ENCODE measurements around the gene GPR63. TPM values are rescaled to one million over a fixed set of nuclear protein-coding genes. Genes with fewer than 3 reads are reported as not detected.

Gene GPR63
- total and polyA plus RNA-seq, 4 donors = 0.14 to 2.0 (median 0.37) TPM

GRCh38 chr6:96834070-96834469 is 3.2 kb downstream of the GPR63 start:
- DNase-seq = no peak
- no peak for ATAC-seq (ENCODE audit: insufficient read depth, low FRiP score)
- H3K4me3 ChIP-seq = no peak overlapping the region
- H3K27me3 ChIP-seq (ENCODE audit: control insufficient read depth in 3 of 3, insufficient read depth in 3 of 3, low read length in 2 of 3) = no peaks in the 10 kb centered on the region
- 91% methylated on average over 2 of the region's 2 CpGs for WGBS, 2 donors
- peaks cover 0 to 12% (median 5%) of the 10 kb centered on the region in 5 donors for H3K4me1 ChIP-seq (ENCODE audit: control insufficient read depth in 5 of 5, insufficient read depth in 5 of 5, low read length in 5 of 5)
- no peaks in the 10 kb centered on the region for H3K36me3 ChIP-seq (ENCODE audit: control insufficient read depth in 4 of 4, insufficient read depth in 4 of 4, low read length in 4 of 4)
- TF ChIP-seq, protein P1, sequence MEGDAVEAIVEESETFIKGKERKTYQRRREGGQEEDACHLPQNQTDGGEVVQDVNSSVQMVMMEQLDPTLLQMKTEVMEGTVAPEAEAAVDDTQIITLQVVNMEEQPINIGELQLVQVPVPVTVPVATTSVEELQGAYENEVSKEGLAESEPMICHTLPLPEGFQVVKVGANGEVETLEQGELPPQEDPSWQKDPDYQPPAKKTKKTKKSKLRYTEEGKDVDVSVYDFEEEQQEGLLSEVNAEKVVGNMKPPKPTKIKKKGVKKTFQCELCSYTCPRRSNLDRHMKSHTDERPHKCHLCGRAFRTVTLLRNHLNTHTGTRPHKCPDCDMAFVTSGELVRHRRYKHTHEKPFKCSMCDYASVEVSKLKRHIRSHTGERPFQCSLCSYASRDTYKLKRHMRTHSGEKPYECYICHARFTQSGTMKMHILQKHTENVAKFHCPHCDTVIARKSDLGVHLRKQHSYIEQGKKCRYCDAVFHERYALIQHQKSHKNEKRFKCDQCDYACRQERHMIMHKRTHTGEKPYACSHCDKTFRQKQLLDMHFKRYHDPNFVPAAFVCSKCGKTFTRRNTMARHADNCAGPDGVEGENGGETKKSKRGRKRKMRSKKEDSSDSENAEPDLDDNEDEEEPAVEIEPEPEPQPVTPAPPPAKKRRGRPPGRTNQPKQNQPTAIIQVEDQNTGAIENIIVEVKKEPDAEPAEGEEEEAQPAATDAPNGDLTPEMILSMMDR (IDR thresholded peaks at IDR 0.05; ENCODE audit: control extremely low read depth, extremely low read depth) = no peak
- no peaks in the 10 kb centered on the region for H3K9me3 ChIP-seq (ENCODE audit: control insufficient read depth in 4 of 4, insufficient read depth in 3 of 4, low read length in 3 of 4)
- no peak overlapping the region for H3K9ac ChIP-seq (ENCODE audit: insufficient read depth in 1 of 2, low read length in 2 of 2)
- no peak overlapping the region for H3K27ac ChIP-seq (ENCODE audit: low read depth in 1 of 2, low read length in 1 of 2)

DNA sequence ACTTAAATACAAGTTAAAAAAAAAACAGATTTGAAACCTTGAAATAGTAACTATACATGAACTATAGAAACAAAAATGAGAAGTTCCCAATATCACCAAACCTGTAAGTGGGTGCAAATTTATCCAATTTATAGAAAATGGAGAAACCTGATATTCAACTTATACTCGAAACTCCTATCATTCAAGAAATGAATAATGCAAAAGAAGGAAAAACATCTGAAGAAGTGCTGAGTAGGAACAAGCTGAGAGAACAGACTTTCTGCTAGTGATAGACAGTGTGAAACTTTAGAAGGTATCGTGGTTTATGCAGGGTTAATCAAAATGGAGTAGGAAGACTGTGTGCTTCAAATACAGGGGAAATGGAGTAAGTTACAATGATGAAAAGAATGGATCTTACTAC is 4.5 kb downstream of the GPR63 start:
- Histone ChIP-seq H3K9ac (ENCODE audit: insufficient read depth in 1 of 2, low read length in 2 of 2) (no peak overlapping the region), H3K36me3 (ENCODE audit: control insufficient read depth in 4 of 4, insufficient read depth in 4 of 4, low read length in 4 of 4) (no peaks in the 10 kb centered on the region), H3K4me1 (ENCODE audit: control insufficient read depth in 5 of 5, insufficient read depth in 5 of 5, low read length in 5 of 5) (peaks cover 0 to 10% (median 4%) of the 10 kb centered on the region in 5 donors), H3K9me3 (ENCODE audit: control insufficient read depth in 4 of 4, insufficient read depth in 3 of 4, low read length in 3 of 4) (no peaks in the 10 kb centered on the region), H3K27ac (ENCODE audit: low read depth in 1 of 2, low read length in 1 of 2) (no peak overlapping the region), H3K4me3 (no peak overlapping the region), H3K27me3 (ENCODE audit: control insufficient read depth in 3 of 3, insufficient read depth in 3 of 3, low read length in 2 of 3) (no peaks in the 10 kb centered on the region)
- 94 to 95% methylated on average over 2 of the region's 2 CpGs for WGBS, 2 donors
- ATAC-seq (ENCODE audit: insufficient read depth, low FRiP score) (no peak), DNase-seq (no peak)
- TF ChIP-seq, protein P1 (IDR thresholded peaks at IDR 0.05; ENCODE audit: control extremely low read depth, extremely low read depth) = no peak

- TF ChIP-seq, protein P1 (IDR thresholded peaks at IDR 0.05; ENCODE audit: control extremely low read depth, extremely low read depth) = no peak
- 87 to 95% methylated on average over 1 of the region's 1 CpG for WGBS, 2 donors
- no peak overlapping the region for H3K4me3 ChIP-seq
Observed at GRCh38 chr6:96826865-96827264, 10.4 kb downstream of the GPR63 start.

DNA sequence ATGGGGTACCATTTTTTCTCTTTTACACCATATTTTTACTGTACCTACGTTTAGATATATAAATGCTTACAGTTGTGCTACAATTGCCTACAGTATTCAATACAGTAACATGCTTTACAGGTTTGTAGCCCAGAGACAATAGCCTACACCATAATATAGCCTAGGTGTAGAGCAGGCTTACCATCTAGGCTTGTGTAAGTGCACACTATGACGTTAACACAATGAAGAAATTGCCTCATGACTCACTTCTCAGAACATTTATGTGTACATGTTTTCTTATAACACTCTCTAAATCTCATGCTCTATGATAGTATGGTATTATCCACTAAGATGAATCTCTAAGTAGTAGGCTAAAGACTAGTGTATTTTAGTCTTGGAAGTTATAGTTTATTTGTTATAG is 13.5 kb downstream of the GPR63 start:
- H3K36me3 ChIP-seq (ENCODE audit: control insufficient read depth in 4 of 4, insufficient read depth in 4 of 4, low read length in 4 of 4) = no peaks in the 10 kb centered on the region

More at GRCh38 chr6:96826865-96827264, 10.4 kb downstream of the GPR63 start:
- no peaks in the 10 kb centered on the region for H3K27me3 ChIP-seq (ENCODE audit: control insufficient read depth in 3 of 3, insufficient read depth in 3 of 3, low read length in 2 of 3)
- DNase-seq (no peak), ATAC-seq (ENCODE audit: insufficient read depth, low FRiP score) (no peak)
- H3K4me1 ChIP-seq (ENCODE audit: control insufficient read depth in 5 of 5, insufficient read depth in 5 of 5, low read length in 5 of 5) = no peaks in the 10 kb centered on the region
- no peaks in the 10 kb centered on the region for H3K9me3 ChIP-seq (ENCODE audit: control insufficient read depth in 4 of 4, insufficient read depth in 3 of 4, low read length in 3 of 4)
- H3K9ac ChIP-seq (ENCODE audit: insufficient read depth in 1 of 2, low read length in 2 of 2) = no peak overlapping the region
- H3K27ac ChIP-seq (ENCODE audit: low read depth in 1 of 2, low read length in 1 of 2) = no peak overlapping the region
- no peaks in the 10 kb centered on the region for H3K36me3 ChIP-seq (ENCODE audit: control insufficient read depth in 4 of 4, insufficient read depth in 4 of 4, low read length in 4 of 4)

More for the DNA sequence above, 13.5 kb downstream of the GPR63 start:
- H3K4me1 ChIP-seq (ENCODE audit: control insufficient read depth in 5 of 5, insufficient read depth in 5 of 5, low read length in 5 of 5) = no peaks in the 10 kb centered on the region
- H3K27me3 ChIP-seq (ENCODE audit: control insufficient read depth in 3 of 3, insufficient read depth in 3 of 3, low read length in 2 of 3) = no peaks in the 10 kb centered on the region
- H3K4me3 ChIP-seq = no peak overlapping the region
- WGBS, 2 donors = 66 to 73% methylated on average over 2 of the region's 2 CpGs
- no peak overlapping the region for H3K27ac ChIP-seq (ENCODE audit: low read depth in 1 of 2, low read length in 1 of 2)
- no peaks in the 10 kb centered on the region for H3K9me3 ChIP-seq (ENCODE audit: control insufficient read depth in 4 of 4, insufficient read depth in 3 of 4, low read length in 3 of 4)
- DNase-seq (no peak), ATAC-seq (ENCODE audit: insufficient read depth, low FRiP score) (no peak)
- no peak overlapping the region for H3K9ac ChIP-seq (ENCODE audit: insufficient read depth in 1 of 2, low read length in 2 of 2)
- TF ChIP-seq, protein P1 (IDR thresholded peaks at IDR 0.05; ENCODE audit: control extremely low read depth, extremely low read depth) = no peak

Data from lung (tissue), 12 donors.